Fibroblast of villous mesenchyme (primary cell): ENCODE data around the gene SRSF7. TPM values are rescaled to one million over a fixed set of nuclear protein-coding genes. Genes with fewer than 3 reads are reported as not detected.

Experiments used
- DNase-seq: peaks from one replicate; pipeline ENCODE4 v3.0.0-alpha.2; 2010; ENCODE audit warnings: low read depth
- H3K4me3 ChIP-seq: 2 replicates; pipeline ENCODE4 v1.5.1; 2011; ENCODE audit warnings: low read depth, mild to moderate bottlenecking, low read length
- total RNA-seq: library from RNA; depleted of rRNA; stranded (reverse); fragments of >200 nt; gene quantifications from 2 replicates; pipeline ENCODE4 v1.2.3, GENCODE V29; 2012
- TF ChIP-seq, protein P1 (sequence below): IDR thresholded peaks from 2 replicates; pipeline ENCODE4 v1.5.1; 2012; ENCODE audit warnings: low read depth, mild to moderate bottlenecking, low read length; ENCODE audit not compliant: insufficient read depth

SRSF7 gene
- total RNA-seq, 1 donor = 142 TPM

DNA sequence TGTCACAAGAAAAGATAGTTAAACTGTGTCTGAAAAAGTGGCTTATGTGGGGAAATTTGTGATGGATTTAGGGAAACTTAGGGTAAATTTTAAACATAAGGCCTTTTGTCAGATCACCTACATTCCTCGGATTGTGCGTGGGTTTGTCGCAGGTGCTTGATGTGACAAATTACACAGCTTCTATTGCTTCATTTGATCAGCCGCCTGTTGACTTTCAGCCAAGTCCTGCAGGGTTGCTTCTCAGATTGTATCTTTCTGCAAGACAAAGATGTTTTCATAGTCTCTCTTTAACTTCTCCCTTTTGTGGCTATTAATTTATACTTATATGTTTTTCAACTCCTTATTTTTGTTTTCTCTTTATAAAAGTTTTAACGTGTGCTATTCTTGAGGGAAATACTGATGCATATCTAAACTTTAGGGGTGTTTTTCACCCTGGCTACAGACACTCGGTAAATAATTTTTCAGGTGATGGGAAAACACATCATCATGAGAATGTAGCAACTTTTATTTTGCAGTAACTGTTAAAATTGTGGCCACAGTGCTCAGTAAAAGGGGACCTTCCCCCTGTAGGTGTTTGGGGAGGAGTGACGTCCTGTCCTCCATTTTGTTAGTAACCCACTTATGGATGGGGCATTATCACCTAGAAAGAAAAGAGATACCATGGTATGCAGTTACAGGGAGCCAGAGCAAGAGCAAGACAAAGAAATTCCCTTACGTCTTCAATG lies 53.9 kb downstream of the SRSF7 start:
- DNase-seq = no peak
- TF ChIP-seq, protein P1, sequence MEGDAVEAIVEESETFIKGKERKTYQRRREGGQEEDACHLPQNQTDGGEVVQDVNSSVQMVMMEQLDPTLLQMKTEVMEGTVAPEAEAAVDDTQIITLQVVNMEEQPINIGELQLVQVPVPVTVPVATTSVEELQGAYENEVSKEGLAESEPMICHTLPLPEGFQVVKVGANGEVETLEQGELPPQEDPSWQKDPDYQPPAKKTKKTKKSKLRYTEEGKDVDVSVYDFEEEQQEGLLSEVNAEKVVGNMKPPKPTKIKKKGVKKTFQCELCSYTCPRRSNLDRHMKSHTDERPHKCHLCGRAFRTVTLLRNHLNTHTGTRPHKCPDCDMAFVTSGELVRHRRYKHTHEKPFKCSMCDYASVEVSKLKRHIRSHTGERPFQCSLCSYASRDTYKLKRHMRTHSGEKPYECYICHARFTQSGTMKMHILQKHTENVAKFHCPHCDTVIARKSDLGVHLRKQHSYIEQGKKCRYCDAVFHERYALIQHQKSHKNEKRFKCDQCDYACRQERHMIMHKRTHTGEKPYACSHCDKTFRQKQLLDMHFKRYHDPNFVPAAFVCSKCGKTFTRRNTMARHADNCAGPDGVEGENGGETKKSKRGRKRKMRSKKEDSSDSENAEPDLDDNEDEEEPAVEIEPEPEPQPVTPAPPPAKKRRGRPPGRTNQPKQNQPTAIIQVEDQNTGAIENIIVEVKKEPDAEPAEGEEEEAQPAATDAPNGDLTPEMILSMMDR = no peak
- no peak overlapping the region for H3K4me3 ChIP-seq

Other genes with a start within 250 kb of the SRSF7 start
- gene HNRNPLL, start 148.4 kb downstream of the SRSF7 start, total RNA-seq = 40.6 and 57.0 TPM in 2 replicates
- gene GALM, start 85.2 kb downstream of the SRSF7 start, total RNA-seq = 17.4 and 19.9 TPM in 2 replicates
- 4.5 and 15.1 TPM in 2 replicates for gene GEMIN6, start 26.8 kb upstream of the SRSF7 start, total RNA-seq
- 22.5 and 28.9 TPM in 2 replicates for gene DHX57, start 124.6 kb upstream of the SRSF7 start, total RNA-seq
- 10.8 and 13.5 TPM in 2 replicates for gene MORN2, start 124.6 kb upstream of the SRSF7 start, total RNA-seq
- 0.32 and 0.43 TPM in 2 replicates for gene ARHGEF33, start 138.5 kb upstream of the SRSF7 start, total RNA-seq